Liver (tissue), 9 donors: ENCODE measurements around the gene LMX1B. TPM values are rescaled to one million over a fixed set of nuclear protein-coding genes. Genes with fewer than 3 reads are reported as not detected.

ENCODE experiments used
- DNase-seq: peaks from one replicate; pipeline ENCODE4 v3.0.0-alpha.2; 2017; ENCODE audit warnings: low spot score
- H3K27ac ChIP-seq, 2 donors: one replicate each; pipeline ENCODE4 v1.7.0; 2013; ENCODE audit warnings: inconsistent platforms in 2 of 2, low read length in 2 of 2, control low read depth in 1 of 2, low read depth in 1 of 2, mild to moderate bottlenecking in 1 of 2
- H3K27me3 ChIP-seq, 4 donors: one replicate each; pipeline versions ENCODE4 v1.6.1 to v1.7.0; 2013; ENCODE audit warnings: low read length in 3 of 4, inconsistent platforms in 1 of 4, mild to moderate bottlenecking in 1 of 4, moderate library complexity in 1 of 4; ENCODE audit not compliant: control insufficient read depth in 4 of 4, insufficient read depth in 4 of 4
- H3K36me3 ChIP-seq, 4 donors: one replicate each; pipeline versions ENCODE4 v1.6.1 to v1.7.0; 2013; ENCODE audit warnings: low read length in 3 of 4, mild to moderate bottlenecking in 3 of 4, low read depth in 1 of 4, moderate library complexity in 1 of 4; ENCODE audit not compliant: control insufficient read depth in 4 of 4, insufficient read depth in 3 of 4
- H3K4me1 ChIP-seq, 4 donors: one replicate each; pipeline versions ENCODE4 v1.6.1 to v1.7.0; 2013; ENCODE audit warnings: low read length in 3 of 4, mild to moderate bottlenecking in 3 of 4, moderate library complexity in 1 of 4; ENCODE audit not compliant: control insufficient read depth in 4 of 4, insufficient read depth in 4 of 4
- H3K4me3 ChIP-seq, 3 donors: one replicate each; pipeline versions ENCODE4 v1.6.1 to v1.7.0; 2013; ENCODE audit warnings: low read length in 3 of 3, control low read depth in 1 of 3, low read depth in 1 of 3, mild to moderate bottlenecking in 1 of 3
- H3K9ac ChIP-seq, 2 donors: one replicate each; pipeline ENCODE4 v1.7.0; 2013; ENCODE audit warnings: low read length in 2 of 2, mild to moderate bottlenecking in 2 of 2, moderate library complexity in 2 of 2, control low read depth in 1 of 2, low read depth in 1 of 2
- H3K9me3 ChIP-seq, 4 donors: one replicate each; pipeline versions ENCODE4 v1.6.1 to v1.7.0; 2013; ENCODE audit warnings: low read length in 3 of 4; ENCODE audit not compliant: control insufficient read depth in 4 of 4
- EGR1 ChIP-seq, 2 donors: IDR thresholded peaks; 2 replicates each; pipeline ENCODE4 v1.6.1; 2016 to 2018; ENCODE audit warnings: antibody characterized with exemption in 2 of 2, low read depth in 2 of 2
- FOXA1 ChIP-seq: IDR thresholded peaks from 2 replicates; pipeline ENCODE4 v1.6.1; 2016; ENCODE audit warnings: antibody characterized with exemption
- FOXA2 ChIP-seq: IDR thresholded peaks from 2 replicates; pipeline ENCODE4 v1.6.1; 2016; ENCODE audit warnings: antibody characterized with exemption
- GABPA ChIP-seq, 2 donors: IDR thresholded peaks in 1 of 2; conservative IDR thresholded peaks in 1 of 2; 2 replicates each; pipeline ENCODE4 v1.6.1; 2016; ENCODE audit warnings: antibody characterized with exemption in 2 of 2, mild to moderate bottlenecking in 1 of 2, moderate library complexity in 1 of 2
- HNF4A ChIP-seq, 2 donors: conservative IDR thresholded peaks; 2 replicates each; pipeline ENCODE4 v1.6.1; 2016; ENCODE audit warnings: antibody characterized with exemption in 2 of 2, mild to moderate bottlenecking in 2 of 2
- HNF4G ChIP-seq: IDR thresholded peaks from 2 replicates; pipeline ENCODE4 v1.6.1; 2016; ENCODE audit warnings: antibody characterized with exemption
- JUND ChIP-seq, 2 donors: IDR thresholded peaks; 2 replicates each; pipeline ENCODE4 v1.6.1; 2016; ENCODE audit warnings: antibody characterized with exemption in 2 of 2
- NR2F2 ChIP-seq: IDR thresholded peaks from 2 replicates; pipeline ENCODE4 v1.6.1; 2016; ENCODE audit warnings: antibody characterized with exemption
- RAD21 ChIP-seq, 2 donors: IDR thresholded peaks; 2 replicates each; pipeline ENCODE4 v1.6.1; 2016; ENCODE audit warnings: antibody characterized with exemption in 2 of 2, mild to moderate bottlenecking in 2 of 2
- REST ChIP-seq: IDR thresholded peaks from 2 replicates; pipeline ENCODE4 v1.6.1; 2016; ENCODE audit warnings: antibody characterized with exemption, mild to moderate bottlenecking
- RXRA ChIP-seq, 2 donors: IDR thresholded peaks; 2 replicates each; pipeline ENCODE4 v1.6.1; 2017 to 2018; ENCODE audit warnings: antibody characterized with exemption in 2 of 2, mild to moderate bottlenecking in 1 of 2
- SP1 ChIP-seq: IDR thresholded peaks from 2 replicates; pipeline ENCODE4 v1.6.1; 2018; ENCODE audit warnings: antibody characterized with exemption, mild to moderate bottlenecking
- TAF1 ChIP-seq: conservative IDR thresholded peaks from 2 replicates; pipeline ENCODE4 v1.6.1; 2016; ENCODE audit warnings: antibody characterized with exemption, mild to moderate bottlenecking
- YY1 ChIP-seq: IDR thresholded peaks from 2 replicates; pipeline ENCODE4 v1.6.1; 2016; ENCODE audit warnings: antibody characterized with exemption, mild to moderate bottlenecking
- WGBS: extraction: QIAGEN DNeasy Blood & Tissue Kit; methylation state at CpG from one replicate; pipeline ENCODE4 v1.1.7; 2013; 5-methylcytosine and 5-hydroxymethylcytosine counted together
- polyA plus RNA-seq, 2 donors: library from polyadenylated mRNA; stranded (reverse) in 1 of 2; unstranded in 1 of 2; fragments of 200-250 nt in 1 of 2; fragments of >200 nt in 1 of 2; fragmentation: Nextera tagmentation in 1 of 2; extraction: Ambion mirVana in 1 of 2; gene quantifications; one replicate each; pipeline versions ENCODE4 v1.2.1 to v1.2.3, GENCODE V29; 2013 to 2015
- total RNA-seq, 2 donors: library from RNA; depleted of rRNA; stranded (reverse); fragments of >200 nt; gene quantifications; one replicate each; pipeline ENCODE4 v1.2.3, GENCODE V29; 2014
- TF ChIP-seq, protein P1 (sequence below): IDR thresholded peaks from 2 replicates; pipeline ENCODE4 v1.6.1; 2016; ENCODE audit warnings: antibody characterized with exemption
- TF ChIP-seq, protein P2 (sequence below): fragments of 150-350 bp; IDR thresholded peaks from 2 replicates; pipeline ENCODE4 v1.5.1; 2017; ENCODE audit warnings: improper control_type of control experiment, low read depth, low read length; ENCODE audit not compliant: missing input control
- TF ChIP-seq, protein P3 (sequence below): IDR thresholded peaks from 2 replicates; pipeline ENCODE4 v1.6.1; 2016; ENCODE audit warnings: antibody characterized with exemption
- TF ChIP-seq, protein P4 (sequence below): IDR thresholded peaks from 2 replicates; pipeline ENCODE4 v1.6.1; 2016; ENCODE audit warnings: antibody characterized with exemption
- donor health status: healthy.
- donor health status: healthy.
- donor health status: healthy.
- donor health status: healthy.
- donor health status: healthy.

LMX1B gene
- total and polyA plus RNA-seq, 4 donors, result not detected

- no peak for DNase-seq
- H3K27ac ChIP-seq, result no peak overlapping the region
- H3K4me1 ChIP-seq, result no peaks in the 10 kb centered on the region
- H3K4me3 ChIP-seq, result no peak overlapping the region
- 92% methylated on average over 17 of the region's 17 CpGs for WGBS
- peaks cover 0 to 5% (median 3%) of the 10 kb centered on the region in 4 donors for H3K27me3 ChIP-seq
- no peak for TF ChIP-seq HNF4G
- TF ChIP-seq, protein P1, sequence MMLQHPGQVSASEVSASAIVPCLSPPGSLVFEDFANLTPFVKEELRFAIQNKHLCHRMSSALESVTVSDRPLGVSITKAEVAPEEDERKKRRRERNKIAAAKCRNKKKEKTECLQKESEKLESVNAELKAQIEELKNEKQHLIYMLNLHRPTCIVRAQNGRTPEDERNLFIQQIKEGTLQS, result no peak
- no peak for TF ChIP-seq REST
- H3K9ac ChIP-seq, result no peak overlapping the region
- no peaks in the 10 kb centered on the region for H3K9me3 ChIP-seq
- H3K36me3 ChIP-seq, result no peaks in the 10 kb centered on the region
These were observed 47.4 kb downstream of the LMX1B start for GRCh38 chr9:126661122-126661520.

DNA sequence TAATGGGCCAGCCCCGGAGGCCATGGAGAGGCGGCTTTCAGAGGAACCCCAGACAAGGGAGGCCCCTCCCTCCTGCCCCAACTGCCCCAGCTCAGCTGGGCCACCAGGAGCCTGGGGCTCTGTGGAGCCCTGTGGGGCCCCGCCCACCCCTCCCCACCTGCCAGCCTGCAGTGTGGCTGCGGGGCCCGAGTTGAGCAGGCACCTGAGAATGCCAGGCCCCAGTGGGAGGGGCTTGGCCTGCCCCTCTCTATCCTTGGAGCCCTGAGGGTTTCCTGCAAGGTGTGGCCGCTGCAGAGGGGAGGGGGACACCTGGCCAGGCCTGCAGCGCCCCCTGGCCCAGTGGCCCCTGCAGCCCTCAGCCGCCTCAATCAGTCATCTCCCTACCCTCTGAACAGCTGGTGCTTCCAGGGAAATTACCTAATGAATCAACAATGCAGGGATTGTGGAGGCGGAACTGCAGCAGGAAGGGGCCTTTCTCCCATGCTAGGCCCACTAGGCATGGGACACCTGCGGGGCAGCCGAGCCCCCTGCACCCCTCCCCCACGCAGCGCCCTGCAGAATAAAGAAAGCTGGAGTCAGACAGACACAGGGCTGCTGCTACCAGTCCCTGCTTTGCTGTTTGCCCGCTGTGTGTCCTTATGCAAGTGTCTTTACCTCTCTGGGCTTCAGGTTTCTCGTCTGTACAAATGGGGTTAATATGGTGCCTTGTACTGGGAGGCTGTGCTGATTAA lies 48.0 kb downstream of the LMX1B start:
- Histone ChIP-seq H3K27me3 (peaks cover 0 to 4% (median 2%) of the 10 kb centered on the region in 4 donors), H3K9ac (no peak overlapping the region), H3K27ac (no peak overlapping the region), H3K4me1 (no peaks in the 10 kb centered on the region), H3K36me3 (no peaks in the 10 kb centered on the region), H3K4me3 (no peak overlapping the region), H3K9me3 (no peaks in the 10 kb centered on the region)
- TF ChIP-seq, protein P2, sequence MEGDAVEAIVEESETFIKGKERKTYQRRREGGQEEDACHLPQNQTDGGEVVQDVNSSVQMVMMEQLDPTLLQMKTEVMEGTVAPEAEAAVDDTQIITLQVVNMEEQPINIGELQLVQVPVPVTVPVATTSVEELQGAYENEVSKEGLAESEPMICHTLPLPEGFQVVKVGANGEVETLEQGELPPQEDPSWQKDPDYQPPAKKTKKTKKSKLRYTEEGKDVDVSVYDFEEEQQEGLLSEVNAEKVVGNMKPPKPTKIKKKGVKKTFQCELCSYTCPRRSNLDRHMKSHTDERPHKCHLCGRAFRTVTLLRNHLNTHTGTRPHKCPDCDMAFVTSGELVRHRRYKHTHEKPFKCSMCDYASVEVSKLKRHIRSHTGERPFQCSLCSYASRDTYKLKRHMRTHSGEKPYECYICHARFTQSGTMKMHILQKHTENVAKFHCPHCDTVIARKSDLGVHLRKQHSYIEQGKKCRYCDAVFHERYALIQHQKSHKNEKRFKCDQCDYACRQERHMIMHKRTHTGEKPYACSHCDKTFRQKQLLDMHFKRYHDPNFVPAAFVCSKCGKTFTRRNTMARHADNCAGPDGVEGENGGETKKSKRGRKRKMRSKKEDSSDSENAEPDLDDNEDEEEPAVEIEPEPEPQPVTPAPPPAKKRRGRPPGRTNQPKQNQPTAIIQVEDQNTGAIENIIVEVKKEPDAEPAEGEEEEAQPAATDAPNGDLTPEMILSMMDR, result no peak
- TF ChIP-seq RXRA (IDR thresholded peaks at IDR 0.05), result no peak
- no peak for TF ChIP-seq JUND (IDR thresholded peaks at IDR 0.05)
- no peak for TF ChIP-seq NR2F2
- TF ChIP-seq RAD21 (IDR thresholded peaks at IDR 0.05), result no peak
- TF ChIP-seq, protein P3, sequence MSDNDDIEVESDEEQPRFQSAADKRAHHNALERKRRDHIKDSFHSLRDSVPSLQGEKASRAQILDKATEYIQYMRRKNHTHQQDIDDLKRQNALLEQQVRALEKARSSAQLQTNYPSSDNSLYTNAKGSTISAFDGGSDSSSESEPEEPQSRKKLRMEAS, result no peak
- no peak for TF ChIP-seq YY1
- TF ChIP-seq SP1, result no peak
- no peak for TF ChIP-seq HNF4A (conservative IDR thresholded peaks at IDR 0.05)
- TF ChIP-seq EGR1 (IDR thresholded peaks at IDR 0.05; ENCODE audit: low read depth in 2 of 2), result no peak
- TF ChIP-seq, protein P1, result no peak
- TF ChIP-seq, protein P4, sequence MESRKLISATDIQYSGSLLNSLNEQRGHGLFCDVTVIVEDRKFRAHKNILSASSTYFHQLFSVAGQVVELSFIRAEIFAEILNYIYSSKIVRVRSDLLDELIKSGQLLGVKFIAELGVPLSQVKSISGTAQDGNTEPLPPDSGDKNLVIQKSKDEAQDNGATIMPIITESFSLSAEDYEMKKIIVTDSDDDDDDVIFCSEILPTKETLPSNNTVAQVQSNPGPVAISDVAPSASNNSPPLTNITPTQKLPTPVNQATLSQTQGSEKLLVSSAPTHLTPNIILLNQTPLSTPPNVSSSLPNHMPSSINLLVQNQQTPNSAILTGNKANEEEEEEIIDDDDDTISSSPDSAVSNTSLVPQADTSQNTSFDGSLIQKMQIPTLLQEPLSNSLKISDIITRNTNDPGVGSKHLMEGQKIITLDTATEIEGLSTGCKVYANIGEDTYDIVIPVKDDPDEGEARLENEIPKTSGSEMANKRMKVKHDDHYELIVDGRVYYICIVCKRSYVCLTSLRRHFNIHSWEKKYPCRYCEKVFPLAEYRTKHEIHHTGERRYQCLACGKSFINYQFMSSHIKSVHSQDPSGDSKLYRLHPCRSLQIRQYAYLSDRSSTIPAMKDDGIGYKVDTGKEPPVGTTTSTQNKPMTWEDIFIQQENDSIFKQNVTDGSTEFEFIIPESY, result no peak
- TF ChIP-seq GABPA (IDR thresholded peaks at IDR 0.05 in 1 of 2, conservative IDR thresholded peaks at IDR 0.05 in 1 of 2), result no peak
- TF ChIP-seq FOXA1, result no peak
- no peak for TF ChIP-seq HNF4G
- TF ChIP-seq FOXA2, result no peak
- TF ChIP-seq TAF1, result no peak
- TF ChIP-seq REST, result no peak
- no peak for DNase-seq
- 60% methylated on average over 15 of the region's 15 CpGs for WGBS
